ENCODE data around the gene IL1A. TPM values are rescaled to one million over a fixed set of nuclear protein-coding genes. Genes with fewer than 3 reads are reported as not detected.

Gene IL1A
- total and polyA plus RNA-seq, 9 of the 15 experiments (the other 6 are each of a cell fraction or from before 2014, with no cell fraction given), result 0.03 to 0.27 (median 0.14) TPM; not detected in 2

DNA sequence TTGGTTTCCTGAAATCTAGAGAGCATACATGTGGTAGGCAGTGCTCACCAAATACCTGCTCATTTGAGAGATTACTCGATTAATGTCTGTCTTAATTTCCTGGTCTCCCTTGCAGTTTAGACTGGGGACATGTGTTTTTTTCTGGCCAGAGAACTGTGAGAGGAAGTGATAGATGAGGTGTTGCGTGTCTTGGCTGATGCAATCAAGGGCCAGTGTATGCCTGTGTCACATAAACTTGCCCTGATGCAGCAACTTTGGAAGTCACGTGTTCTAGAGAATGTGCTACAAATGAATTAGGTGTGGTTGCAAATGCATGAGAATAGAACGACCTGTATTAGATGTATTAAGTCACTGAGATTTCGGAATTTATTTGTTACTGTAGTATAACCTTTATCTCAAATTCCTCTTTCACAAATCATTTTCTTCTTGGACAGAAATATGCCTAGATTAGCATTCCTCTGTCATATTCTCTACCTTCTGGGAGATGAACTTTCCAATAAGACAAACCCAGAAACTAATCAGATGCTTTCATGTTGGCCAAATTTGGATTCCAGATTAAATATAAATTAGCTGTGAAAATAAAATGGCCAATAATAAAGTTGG lies 9.9 kb upstream of the IL1A start (continued):
- TF ChIP-seq, protein P1, sequence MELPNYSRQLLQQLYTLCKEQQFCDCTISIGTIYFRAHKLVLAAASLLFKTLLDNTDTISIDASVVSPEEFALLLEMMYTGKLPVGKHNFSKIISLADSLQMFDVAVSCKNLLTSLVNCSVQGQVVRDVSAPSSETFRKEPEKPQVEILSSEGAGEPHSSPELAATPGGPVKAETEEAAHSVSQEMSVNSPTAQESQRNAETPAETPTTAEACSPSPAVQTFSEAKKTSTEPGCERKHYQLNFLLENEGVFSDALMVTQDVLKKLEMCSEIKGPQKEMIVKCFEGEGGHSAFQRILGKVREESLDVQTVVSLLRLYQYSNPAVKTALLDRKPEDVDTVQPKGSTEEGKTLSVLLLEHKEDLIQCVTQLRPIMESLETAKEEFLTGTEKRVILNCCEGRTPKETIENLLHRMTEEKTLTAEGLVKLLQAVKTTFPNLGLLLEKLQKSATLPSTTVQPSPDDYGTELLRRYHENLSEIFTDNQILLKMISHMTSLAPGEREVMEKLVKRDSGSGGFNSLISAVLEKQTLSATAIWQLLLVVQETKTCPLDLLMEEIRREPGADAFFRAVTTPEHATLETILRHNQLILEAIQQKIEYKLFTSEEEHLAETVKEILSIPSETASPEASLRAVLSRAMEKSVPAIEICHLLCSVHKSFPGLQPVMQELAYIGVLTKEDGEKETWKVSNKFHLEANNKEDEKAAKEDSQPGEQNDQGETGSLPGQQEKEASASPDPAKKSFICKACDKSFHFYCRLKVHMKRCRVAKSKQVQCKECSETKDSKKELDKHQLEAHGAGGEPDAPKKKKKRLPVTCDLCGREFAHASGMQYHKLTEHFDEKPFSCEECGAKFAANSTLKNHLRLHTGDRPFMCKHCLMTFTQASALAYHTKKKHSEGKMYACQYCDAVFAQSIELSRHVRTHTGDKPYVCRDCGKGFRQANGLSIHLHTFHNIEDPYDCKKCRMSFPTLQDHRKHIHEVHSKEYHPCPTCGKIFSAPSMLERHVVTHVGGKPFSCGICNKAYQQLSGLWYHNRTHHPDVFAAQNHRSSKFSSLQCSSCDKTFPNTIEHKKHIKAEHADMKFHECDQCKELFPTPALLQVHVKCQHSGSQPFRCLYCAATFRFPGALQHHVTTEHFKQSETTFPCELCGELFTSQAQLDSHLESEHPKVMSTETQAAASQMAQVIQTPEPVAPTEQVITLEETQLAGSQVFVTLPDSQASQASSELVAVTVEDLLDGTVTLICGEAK (IDR thresholded peaks at IDR 0.05), result peak; percentile 63
- TF ChIP-seq, protein P1 (CRISPR knock-in tag; IDR thresholded peaks at IDR 0.05), result no peak
- TF ChIP-seq, protein P2, sequence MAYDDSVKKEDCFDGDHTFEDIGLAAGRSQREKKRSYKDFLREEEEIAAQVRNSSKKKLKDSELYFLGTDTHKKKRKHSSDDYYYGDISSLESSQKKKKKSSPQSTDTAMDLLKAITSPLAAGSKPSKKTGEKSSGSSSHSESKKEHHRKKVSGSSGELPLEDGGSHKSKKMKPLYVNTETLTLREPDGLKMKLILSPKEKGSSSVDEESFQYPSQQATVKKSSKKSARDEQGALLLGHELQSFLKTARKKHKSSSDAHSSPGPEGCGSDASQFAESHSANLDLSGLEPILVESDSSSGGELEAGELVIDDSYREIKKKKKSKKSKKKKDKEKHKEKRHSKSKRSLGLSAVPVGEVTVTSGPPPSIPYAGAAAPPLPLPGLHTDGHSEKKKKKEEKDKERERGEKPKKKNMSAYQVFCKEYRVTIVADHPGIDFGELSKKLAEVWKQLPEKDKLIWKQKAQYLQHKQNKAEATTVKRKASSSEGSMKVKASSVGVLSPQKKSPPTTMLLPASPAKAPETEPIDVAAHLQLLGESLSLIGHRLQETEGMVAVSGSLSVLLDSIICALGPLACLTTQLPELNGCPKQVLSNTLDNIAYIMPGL (CRISPR knock-in tag; IDR thresholded peaks at IDR 0.05), result no peak
- TF ChIP-seq CSDE1 (IDR thresholded peaks at IDR 0.05) (no peak), ZBTB1 (CRISPR knock-in tag; IDR thresholded peaks at IDR 0.05; ENCODE audit: borderline replicate concordance, low read depth) (no peak), SMAD3 (CRISPR knock-in tag; conservative IDR thresholded peaks at IDR 0.05) (peak; percentile 47; the same call in 1 of the 2 replicates), FOXP1 (CRISPR knock-in tag; IDR thresholded peaks at IDR 0.05) (peak; percentile 76; the same call in 1 of the 2 replicates), KLF1 (tag; IDR thresholded peaks at IDR 0.05) (no peak), NFXL1 (CRISPR knock-in tag; IDR thresholded peaks at IDR 0.05) (no peak), FOSL1 (tag; conservative IDR thresholded peaks at IDR 0.05) (peak; percentile 76), CBX8 (IDR thresholded peaks at IDR 0.05; ENCODE audit: borderline replicate concordance, extremely low read depth, low read depth, low read length, poor library complexity, severe bottlenecking) (no peak), SRF (CRISPR knock-in tag; IDR thresholded peaks at IDR 0.05) (no peak)
- TF ChIP-seq, protein P3, sequence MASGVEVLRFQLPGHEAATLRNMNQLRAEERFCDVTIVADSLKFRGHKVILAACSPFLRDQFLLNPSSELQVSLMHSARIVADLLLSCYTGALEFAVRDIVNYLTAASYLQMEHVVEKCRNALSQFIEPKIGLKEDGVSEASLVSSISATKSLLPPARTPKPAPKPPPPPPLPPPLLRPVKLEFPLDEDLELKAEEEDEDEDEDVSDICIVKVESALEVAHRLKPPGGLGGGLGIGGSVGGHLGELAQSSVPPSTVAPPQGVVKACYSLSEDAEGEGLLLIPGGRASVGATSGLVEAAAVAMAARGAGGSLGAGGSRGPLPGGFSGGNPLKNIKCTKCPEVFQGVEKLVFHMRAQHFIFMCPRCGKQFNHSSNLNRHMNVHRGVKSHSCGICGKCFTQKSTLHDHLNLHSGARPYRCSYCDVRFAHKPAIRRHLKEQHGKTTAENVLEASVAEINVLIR (CRISPR knock-in tag; IDR thresholded peaks at IDR 0.05), result peak; percentile 62; the same call in 1 of the 2 replicates
- TF ChIP-seq, protein P4, sequence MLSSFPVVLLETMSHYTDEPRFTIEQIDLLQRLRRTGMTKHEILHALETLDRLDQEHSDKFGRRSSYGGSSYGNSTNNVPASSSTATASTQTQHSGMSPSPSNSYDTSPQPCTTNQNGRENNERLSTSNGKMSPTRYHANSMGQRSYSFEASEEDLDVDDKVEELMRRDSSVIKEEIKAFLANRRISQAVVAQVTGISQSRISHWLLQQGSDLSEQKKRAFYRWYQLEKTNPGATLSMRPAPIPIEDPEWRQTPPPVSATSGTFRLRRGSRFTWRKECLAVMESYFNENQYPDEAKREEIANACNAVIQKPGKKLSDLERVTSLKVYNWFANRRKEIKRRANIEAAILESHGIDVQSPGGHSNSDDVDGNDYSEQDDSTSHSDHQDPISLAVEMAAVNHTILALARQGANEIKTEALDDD (IDR thresholded peaks at IDR 0.05), result no peak; the same call in 1 of the 2 replicates

All from K562 (cell line).